Body of pancreas (tissue), 4 donors: ENCODE data around the gene CCDC184. TPM values are rescaled to one million over a fixed set of nuclear protein-coding genes. Genes with fewer than 3 reads are reported as not detected.

Source experiments
- ATAC-seq: fragments of 150-250 bp; one replicate; pipeline ENCODE4 v1.9.1; 2016
- DNase-seq, 4 donors: peaks; one replicate each; pipeline ENCODE4 v3.0.0-alpha.2; 2019
- H3K27ac ChIP-seq, 4 donors: fragments of 200-600 bp; sonication (generic); 1 replicate in 3 of 4; 2 replicates in 1 of 4; pipeline versions ENCODE4 v1.5.1 to v1.6.1; 2016 to 2019; ENCODE audit warnings: mild to moderate bottlenecking in 1 of 4, mixed read lengths in 1 of 4, moderate library complexity in 1 of 4
- H3K27me3 ChIP-seq, 2 donors: fragments of 200-600 bp; sonication (generic); one replicate each; pipeline ENCODE4 v1.6.0; 2016; ENCODE audit warnings: mild to moderate bottlenecking in 1 of 2
- H3K36me3 ChIP-seq, 2 donors: fragments of 200-600 bp; sonication (generic); replicated peaks in 1 of 2; 2 replicates each; pipeline ENCODE4 v1.5.1; 2016; ENCODE audit warnings: low read depth in 2 of 2; ENCODE audit not compliant: insufficient read depth in 1 of 2
- H3K4me1 ChIP-seq: fragments of 200-600 bp; sonication (generic); one replicate; pipeline ENCODE4 v1.6.0; 2016
- H3K4me3 ChIP-seq, 2 donors: fragments of 200-600 bp; sonication (generic); 1 replicate in 1 of 2; 2 replicates in 1 of 2; pipeline ENCODE4 v1.5.1; 2016 to 2019
- H3K9me3 ChIP-seq, 3 donors: fragments of 200-600 bp; sonication (generic); 1 replicate in 2 of 3; 2 replicates in 1 of 3; pipeline ENCODE4 v1.5.1; 2016
- CTCF ChIP-seq, 7 experiments: fragments of 450-650 bp in 4 of 7; fragments of 200-600 bp in 3 of 7; sonication (generic) in 3 of 7; IDR thresholded peaks; one replicate each; pipeline ENCODE4 v1.5.1; 2016 to 2019; ENCODE audit warnings: antibody characterized with exemption in 7 of 7
- POLR2A ChIP-seq, 3 donors: fragments of 450-650 bp; IDR thresholded peaks; one replicate each; pipeline ENCODE4 v1.6.1; 2016; ENCODE audit warnings: antibody characterized with exemption in 3 of 3, mild to moderate bottlenecking in 2 of 3
- WGBS, 2 donors: methylation state at CpG; one replicate each; pipeline ENCODE4 v1.1.5; 2017; 5-methylcytosine and 5-hydroxymethylcytosine counted together
- intact Hi-C: fragments of 100-400 bp; cut with DNase I; formaldehyde crosslinking; loops from one replicate; pipeline ENCODE4 v1.15.1; 2023
- total RNA-seq, 2 donors: library from RNA; depleted of rRNA; stranded (reverse); fragments of >200 nt; gene quantifications; one replicate each; pipeline ENCODE4 v1.1.0, GENCODE V29; 2016

The CCDC184 gene
- under 1 TPM in 1 of 2 donors, not detected in 1; 0.26 TPM for total RNA-seq

GRCh38 chr12:48183091-48183875 is at the start of gene CCDC184:
Gene CCDC184, plus strand, starts transcription at chr12:48183644. Its CDS starts 479 bp downstream, at chr12:48184123.
- peak in 3 of 7 experiments; percentile 6 to 9 (median 8) for TF ChIP-seq CTCF (IDR thresholded peaks at IDR 0.05)
- TF ChIP-seq POLR2A (IDR thresholded peaks at IDR 0.05) = peak in 2 of 3 donors; percentile 20 to 36
- H3K4me3 ChIP-seq = peak within 1 kb of the TSS; percentile 9 to 11
- H3K27me3 ChIP-seq = peaks cover 0 to 20% of the 10 kb centered on the region in 2 donors
- DNase-seq = peak; percentile 38 to 72 (median 60)
- peaks cover 22% of the 10 kb centered on the region for H3K4me1 ChIP-seq
- peak within 1 kb of the TSS in 2 of 4 donors; percentile 1 to 43 for H3K27ac ChIP-seq
- no peaks in the 10 kb centered on the region for H3K36me3 ChIP-seq
- peak; percentile 69 for ATAC-seq
- no peaks in the 10 kb centered on the region for H3K9me3 ChIP-seq
- intact Hi-C loops = no loop called here
- WGBS, 2 donors = 2% methylated on average over 27 to 59 of the region's 61 CpGs

- Histone ChIP-seq H3K4me3 (no peak overlapping the region), H3K9me3 (no peaks in the 10 kb centered on the region), H3K27me3 (no peaks in the 10 kb centered on the region), H3K36me3 (peaks cover 0 to 5% of the 10 kb centered on the region in 2 donors), H3K27ac (no peak overlapping the region), H3K4me1 (no peaks in the 10 kb centered on the region)
- WGBS, 2 donors = 85 to 86% methylated on average over 5 of the region's 5 CpGs
- no peak for ATAC-seq
- intact Hi-C loops = no loop called here
- TF ChIP-seq POLR2A (IDR thresholded peaks at IDR 0.05) = no peak
- no peak for TF ChIP-seq CTCF (IDR thresholded peaks at IDR 0.05)
- DNase-seq = no peak
These were observed 48.4 kb upstream of the CCDC184 start for GRCh38 chr12:48135027-48135426.

- intact Hi-C loops = no loop called here
- DNase-seq (no peak), ATAC-seq (no peak)
- WGBS, 2 donors = 80 to 85% methylated on average over 5 to 7 of the region's 7 CpGs
- Histone ChIP-seq H3K4me3 (no peak overlapping the region), H3K36me3 (peaks cover 0 to 7% of the 10 kb centered on the region in 2 donors), H3K9me3 (no peaks in the 10 kb centered on the region), H3K27ac (no peak overlapping the region), H3K27me3 (no peaks in the 10 kb centered on the region), H3K4me1 (no peaks in the 10 kb centered on the region)
- TF ChIP-seq CTCF (IDR thresholded peaks at IDR 0.05) = no peak
- TF ChIP-seq POLR2A (IDR thresholded peaks at IDR 0.05) = no peak
These were observed 40.4 kb upstream of the CCDC184 start for GRCh38 chr12:48142818-48143674.

- peaks cover 0 to 9% of the 10 kb centered on the region in 2 donors for H3K36me3 ChIP-seq
- ATAC-seq = no peak
These were observed 39.5 kb upstream of the CCDC184 start for GRCh38 chr12:48143898-48144297.

More at GRCh38 chr12:48143898-48144297, 39.5 kb upstream of the CCDC184 start:
- Histone ChIP-seq H3K9me3 (no peaks in the 10 kb centered on the region), H3K27ac (no peak overlapping the region), H3K4me1 (no peaks in the 10 kb centered on the region), H3K4me3 (no peak overlapping the region), H3K27me3 (no peaks in the 10 kb centered on the region)
- WGBS, 2 donors = 78 to 86% methylated on average over 2 of the region's 2 CpGs
- no peak for TF ChIP-seq CTCF (IDR thresholded peaks at IDR 0.05)
- no peak for TF ChIP-seq POLR2A (IDR thresholded peaks at IDR 0.05)
- no peak for DNase-seq
- intact Hi-C loops = no loop called here
